CD8-positive, alpha-beta memory T cell (primary cell): ENCODE results near the gene SLC24A3. TPM values are rescaled to one million over a fixed set of nuclear protein-coding genes. Genes with fewer than 3 reads are reported as not detected.
A peak's percentile ranks its signal among the peaks of the same experiment; 100 is the strongest.

ENCODE experiments used
- CTCF ChIA-PET: fragments of 350-600 bp; sonication (Branson Sonifier 250); formaldehyde crosslinking; loops from one replicate; lab custom pipeline; 2021; ENCODE audit warnings: antibody characterized with exemption; lab: Charles Lee
- POLR2A ChIA-PET: fragments of 350-600 bp; sonication (Branson Sonifier 250); formaldehyde crosslinking; loops from one replicate; lab custom pipeline; 2021; ENCODE audit warnings: antibody characterized with exemption; lab: Charles Lee
- DNase-seq, 5 donors: peaks; one replicate each; pipeline versions ENCODE4 v3.0.0 to v3.0.0-alpha.2; 2020 to 2022; ENCODE audit warnings: mixed read lengths in 1 of 5
- H3K27ac ChIP-seq: one replicate; pipeline ENCODE4 v1.7.0; 2013; ENCODE audit warnings: low read depth, mild to moderate bottlenecking, low read length, moderate library complexity
- H3K27me3 ChIP-seq: 2 replicates; pipeline ENCODE4 v1.7.0; 2013; ENCODE audit warnings: low read length, mild to moderate bottlenecking; ENCODE audit not compliant: insufficient read depth, poor library complexity, severe bottlenecking
- H3K36me3 ChIP-seq: 2 replicates; pipeline ENCODE4 v1.7.0; 2013; ENCODE audit warnings: mild to moderate bottlenecking, low read length, moderate library complexity; ENCODE audit not compliant: insufficient read depth
- H3K4me1 ChIP-seq: 2 replicates; pipeline ENCODE4 v1.7.0; 2013; ENCODE audit warnings: mild to moderate bottlenecking, low read length, moderate library complexity; ENCODE audit not compliant: insufficient read depth
- H3K4me3 ChIP-seq: 2 replicates; pipeline ENCODE4 v1.7.0; 2013; ENCODE audit warnings: mild to moderate bottlenecking, low read length
- H3K9me3 ChIP-seq: 2 replicates; pipeline ENCODE4 v1.7.0; 2013; ENCODE audit warnings: mild to moderate bottlenecking, low read length
- H3K27ac Mint-ChIP-seq, 8 donors: one replicate each; pipeline ENCODE4 v1.8.0; 2020 to 2021; ENCODE audit warnings: mixed read lengths in 8 of 8, mild to moderate bottlenecking in 6 of 8, inconsistent platforms in 3 of 8, moderate library complexity in 3 of 8
- H3K27me3 Mint-ChIP-seq, 2 donors: one replicate each; pipeline ENCODE4 v1.8.0; 2020 to 2021; ENCODE audit warnings: mixed read lengths in 2 of 2, mild to moderate bottlenecking in 1 of 2, moderate library complexity in 1 of 2
- H3K36me3 Mint-ChIP-seq, 3 donors: one replicate each; pipeline ENCODE4 v1.8.0; 2020 to 2021; ENCODE audit warnings: mixed read lengths in 3 of 3, inconsistent platforms in 1 of 3, mild to moderate bottlenecking in 1 of 3
- H3K4me1 Mint-ChIP-seq, 3 donors: one replicate each; pipeline ENCODE4 v1.8.0; 2020 to 2021; ENCODE audit warnings: mixed read lengths in 3 of 3, inconsistent platforms in 1 of 3, mild to moderate bottlenecking in 1 of 3
- H3K4me3 Mint-ChIP-seq, 7 donors: one replicate each; pipeline ENCODE4 v1.8.0; 2020 to 2021; ENCODE audit warnings: mixed read lengths in 7 of 7, mild to moderate bottlenecking in 6 of 7, moderate library complexity in 4 of 7, inconsistent platforms in 2 of 7
- H3K9me3 Mint-ChIP-seq, 5 donors: one replicate each; pipeline ENCODE4 v1.8.0; 2020 to 2022; ENCODE audit warnings: mixed read lengths in 5 of 5, mild to moderate bottlenecking in 3 of 5, moderate library complexity in 2 of 5, inconsistent platforms in 1 of 5
- polyA plus RNA-seq: library from polyadenylated mRNA; unstranded; fragments of 300-500 nt; fragmentation: Illumina TruSeq; gene quantifications from one replicate; pipeline ENCODE4 v1.2.3, GENCODE V29; 2021
- total RNA-seq, 2 experiments: library from RNA; stranded (reverse); gene quantifications; one replicate each; pipeline ENCODE4 v1.2.3, GENCODE V29; 2021

SLC24A3 gene
- total and polyA plus RNA-seq, 3 experiments from 2014 or later, result not detected

DNA sequence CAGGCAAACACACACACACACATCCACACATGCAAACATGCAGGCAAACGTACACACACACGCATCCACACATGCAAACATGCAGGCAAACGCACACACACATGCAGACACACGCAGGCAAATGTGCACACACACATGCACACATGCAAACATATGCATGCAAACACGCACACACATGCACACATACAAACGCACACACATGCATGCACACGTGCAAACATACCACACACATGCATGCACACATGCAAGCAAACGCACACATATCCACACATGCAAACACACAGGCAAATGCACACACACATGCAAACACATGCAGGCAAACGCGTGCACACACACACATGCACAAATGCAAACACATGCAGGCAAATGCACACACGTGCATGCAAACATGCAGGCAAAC, 498.7 kb downstream of the SLC24A3 start:
- Mint-ChIP-seq H3K4me3 (no peak overlapping the region), H3K36me3 (no peaks in the 10 kb centered on the region), H3K9me3 (peaks cover 0 to 5% (median 2%) of the 10 kb centered on the region in 5 donors), H3K27ac (no peak overlapping the region), H3K27me3 (peaks cover 0 to 2% of the 10 kb centered on the region in 2 donors), H3K4me1 (no peaks in the 10 kb centered on the region)
- ChIA-PET CTCF (no interaction called here), POLR2A (no interaction called here)
- Histone ChIP-seq H3K27me3 (no peaks in the 10 kb centered on the region), H3K27ac (no peak overlapping the region), H3K9me3 (no peaks in the 10 kb centered on the region), H3K4me3 (no peak overlapping the region), H3K36me3 (no peaks in the 10 kb centered on the region), H3K4me1 (no peaks in the 10 kb centered on the region)
- no peak for DNase-seq

DNA sequence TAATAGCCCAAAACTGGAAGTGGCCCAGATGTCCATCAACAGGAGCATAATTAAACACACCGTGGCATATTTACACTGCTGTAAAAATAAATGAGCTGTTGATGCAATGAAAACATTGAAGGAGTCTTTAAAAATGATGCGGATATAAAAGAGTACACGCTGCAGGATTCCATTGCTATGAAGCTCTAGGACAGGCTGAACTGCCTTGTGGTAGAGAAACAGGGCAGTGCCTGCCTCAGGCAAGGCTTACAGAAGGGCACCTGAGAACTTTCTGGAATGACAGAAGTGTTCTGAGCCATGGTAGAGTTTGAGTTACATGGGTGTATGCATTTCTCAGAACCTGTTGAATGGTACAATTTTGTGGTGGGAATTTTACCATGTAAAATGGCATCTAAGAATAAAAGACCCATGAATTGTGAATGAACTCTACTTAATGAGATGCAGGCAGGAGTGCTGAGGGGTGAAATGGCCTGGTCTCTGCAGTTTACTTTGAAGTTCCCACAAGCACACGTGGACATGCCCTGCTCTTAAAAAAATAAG, 500.3 kb downstream of the SLC24A3 start:
- CTCF ChIA-PET, result no interaction called here
- Histone ChIP-seq H3K27ac (no peak overlapping the region), H3K27me3 (no peaks in the 10 kb centered on the region), H3K9me3 (no peaks in the 10 kb centered on the region), H3K4me3 (no peak overlapping the region), H3K4me1 (no peaks in the 10 kb centered on the region), H3K36me3 (no peaks in the 10 kb centered on the region)
- peaks cover 0 to 2% of the 10 kb centered on the region in 2 donors for H3K27me3 Mint-ChIP-seq
- POLR2A ChIA-PET, result no interaction called here
- H3K27ac Mint-ChIP-seq, result no peak overlapping the region
- H3K36me3 Mint-ChIP-seq, result no peaks in the 10 kb centered on the region
- no peaks in the 10 kb centered on the region for H3K4me1 Mint-ChIP-seq
- peaks cover 2 to 5% (median 5%) of the 10 kb centered on the region in 5 donors for H3K9me3 Mint-ChIP-seq
- no peak for DNase-seq
- H3K4me3 Mint-ChIP-seq, result no peak overlapping the region

DNA sequence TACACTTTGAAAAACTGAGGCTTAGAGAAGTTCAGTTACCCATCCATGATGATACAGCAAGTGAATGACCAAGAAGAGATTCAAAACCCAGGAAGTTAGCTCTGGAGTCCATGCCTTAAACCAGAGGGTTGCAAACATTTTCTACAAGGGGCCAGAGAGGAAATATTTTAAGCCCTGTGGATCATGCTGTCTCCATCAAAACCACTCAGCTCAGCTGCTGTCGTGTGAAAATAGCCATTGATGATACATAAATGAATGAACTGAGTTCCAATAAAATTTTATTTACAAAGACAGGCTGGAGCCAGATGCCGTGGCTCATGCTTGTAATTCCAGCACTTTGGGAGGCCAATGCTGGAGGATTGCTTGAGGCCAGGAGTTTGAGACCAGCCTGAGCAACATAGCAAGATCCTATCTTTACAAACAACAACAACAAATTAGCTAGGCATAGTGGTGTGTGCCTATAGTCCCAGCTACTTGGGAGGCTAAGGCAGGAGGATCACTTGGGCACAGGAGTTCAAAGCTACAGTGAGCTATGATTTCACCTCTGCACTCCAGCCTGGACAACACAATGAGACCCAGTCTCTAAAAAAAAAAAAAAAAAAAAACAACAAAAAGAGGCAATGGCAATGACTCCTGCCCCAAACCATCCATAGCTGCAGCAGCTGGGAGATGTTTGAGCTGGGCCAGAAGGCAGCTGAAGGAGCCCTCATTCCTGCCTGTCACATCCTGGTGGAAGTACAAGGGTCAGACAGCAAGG, 501.6 kb downstream of the SLC24A3 start:
- H3K4me1 ChIP-seq, result no peaks in the 10 kb centered on the region
- H3K9me3 ChIP-seq, result no peaks in the 10 kb centered on the region
- no peaks in the 10 kb centered on the region for H3K36me3 ChIP-seq
- H3K27ac Mint-ChIP-seq, result no peak overlapping the region
- no peak overlapping the region for H3K4me3 Mint-ChIP-seq
- no peak overlapping the region for H3K27ac ChIP-seq
- H3K9me3 Mint-ChIP-seq, result peaks cover 2 to 5% (median 5%) of the 10 kb centered on the region in 5 donors
- ChIA-PET CTCF (no interaction called here), POLR2A (no interaction called here)
- H3K27me3 ChIP-seq, result no peaks in the 10 kb centered on the region
- no peak overlapping the region for H3K4me3 ChIP-seq
- H3K36me3 Mint-ChIP-seq, result no peaks in the 10 kb centered on the region
- H3K4me1 Mint-ChIP-seq, result no peaks in the 10 kb centered on the region
- DNase-seq, result no peak
- peaks cover 0 to 2% of the 10 kb centered on the region in 2 donors for H3K27me3 Mint-ChIP-seq

DNA sequence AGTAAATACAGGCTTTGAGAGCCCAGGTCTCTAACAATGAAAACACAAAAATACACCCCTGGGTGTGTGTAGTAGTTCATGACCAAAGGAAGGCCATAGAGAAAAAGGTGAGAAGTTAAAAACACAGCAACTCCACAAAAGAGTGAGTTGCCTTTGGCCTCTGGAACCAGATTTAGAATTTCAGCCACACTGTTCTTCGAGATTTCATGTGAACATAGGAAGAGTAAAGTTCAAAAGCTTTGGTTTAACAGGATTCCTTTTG, 502.1 kb downstream of the SLC24A3 start:
- no peak for DNase-seq
- ChIA-PET CTCF (no interaction called here), POLR2A (no interaction called here)
- H3K4me1 Mint-ChIP-seq, result no peaks in the 10 kb centered on the region
- peaks cover 0 to 2% of the 10 kb centered on the region in 2 donors for H3K27me3 Mint-ChIP-seq
- H3K9me3 Mint-ChIP-seq, result peaks cover 2 to 5% (median 5%) of the 10 kb centered on the region in 5 donors
- Histone ChIP-seq H3K9me3 (no peaks in the 10 kb centered on the region), H3K27ac (no peak overlapping the region), H3K4me3 (no peak overlapping the region), H3K36me3 (no peaks in the 10 kb centered on the region), H3K27me3 (no peaks in the 10 kb centered on the region), H3K4me1 (no peaks in the 10 kb centered on the region)
- H3K27ac Mint-ChIP-seq, result no peak overlapping the region
- no peak overlapping the region for H3K4me3 Mint-ChIP-seq
- no peaks in the 10 kb centered on the region for H3K36me3 Mint-ChIP-seq

DNA sequence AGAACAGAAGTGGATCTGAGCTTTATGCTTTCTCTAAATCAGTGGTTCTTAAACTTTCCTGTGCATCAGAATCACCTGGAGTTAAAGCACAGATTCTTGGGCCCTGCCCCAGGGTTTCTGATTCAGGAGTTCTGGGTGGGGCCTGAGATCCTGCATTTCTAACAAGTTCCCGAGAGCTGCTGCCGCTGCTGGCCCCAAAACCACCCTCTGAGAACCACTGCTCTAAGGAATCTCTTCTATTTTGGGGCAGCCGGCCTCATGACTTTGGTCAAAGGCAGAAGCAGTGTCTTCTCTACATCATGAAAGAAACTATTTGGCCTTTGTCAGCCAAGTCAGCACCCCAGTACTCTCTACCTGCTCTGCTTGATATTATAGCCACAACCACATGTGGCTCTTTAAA, 503.5 kb downstream of the SLC24A3 start:
- DNase-seq, result no peak
- Histone ChIP-seq H3K27ac (no peak overlapping the region), H3K4me3 (no peak overlapping the region), H3K36me3 (no peaks in the 10 kb centered on the region), H3K27me3 (no peaks in the 10 kb centered on the region), H3K4me1 (no peaks in the 10 kb centered on the region), H3K9me3 (no peaks in the 10 kb centered on the region)
- no peak overlapping the region for H3K4me3 Mint-ChIP-seq
- peaks cover 0 to 2% of the 10 kb centered on the region in 2 donors for H3K27me3 Mint-ChIP-seq
- ChIA-PET CTCF (no interaction called here), POLR2A (no interaction called here)
- no peaks in the 10 kb centered on the region for H3K4me1 Mint-ChIP-seq
- H3K36me3 Mint-ChIP-seq, result no peaks in the 10 kb centered on the region
- H3K27ac Mint-ChIP-seq, result no peak overlapping the region
- H3K9me3 Mint-ChIP-seq, result peaks cover 2 to 5% (median 5%) of the 10 kb centered on the region in 5 donors

DNA sequence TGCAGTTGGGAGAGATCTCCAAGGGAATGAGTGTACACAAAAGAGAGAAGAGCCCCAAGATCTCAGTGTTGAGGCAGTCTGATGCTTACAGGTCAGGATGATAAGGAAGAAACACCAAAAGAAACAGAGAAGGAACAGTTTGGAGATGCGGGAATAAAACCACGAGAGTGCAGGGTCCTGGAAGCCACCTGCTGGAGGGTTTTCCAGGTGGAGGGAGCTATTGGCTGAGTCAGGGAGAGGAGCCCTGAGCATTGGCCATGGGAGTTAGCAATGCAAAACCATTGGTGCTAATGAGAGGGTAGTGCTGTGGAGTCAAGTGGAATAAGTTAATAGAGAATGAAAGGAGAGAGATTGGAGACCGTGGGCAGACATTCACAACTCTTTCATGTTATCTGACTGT, 506.4 kb downstream of the SLC24A3 start:
- no peak overlapping the region for H3K4me3 ChIP-seq
- CTCF ChIA-PET, result no interaction called here

DNA sequence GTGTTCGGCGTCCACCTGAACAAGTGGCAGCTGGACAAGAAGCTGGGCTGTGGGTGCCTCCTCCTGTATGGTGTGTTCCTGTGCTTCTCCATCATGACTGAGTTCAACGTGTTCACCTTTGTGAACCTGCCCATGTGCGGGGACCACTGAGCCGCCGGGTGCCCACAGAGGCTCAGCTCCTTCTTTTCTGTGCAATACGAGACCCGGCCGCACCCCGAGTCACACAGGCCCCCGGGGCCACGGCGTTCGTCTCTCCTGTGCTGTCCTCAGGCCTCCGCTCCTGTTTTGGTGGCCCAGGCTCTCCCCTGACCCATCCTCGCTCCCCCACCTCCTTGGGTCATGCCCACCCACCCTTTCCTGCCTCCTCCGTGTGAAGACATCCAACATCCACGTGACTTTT, 508.5 kb downstream of the SLC24A3 start:
- Histone ChIP-seq H3K27ac (no peak overlapping the region), H3K4me1 (no peaks in the 10 kb centered on the region), H3K4me3 (no peak overlapping the region), H3K27me3 (no peaks in the 10 kb centered on the region), H3K36me3 (no peaks in the 10 kb centered on the region), H3K9me3 (no peaks in the 10 kb centered on the region)
- H3K27ac Mint-ChIP-seq, result no peak overlapping the region
- H3K36me3 Mint-ChIP-seq, result no peaks in the 10 kb centered on the region
- CTCF ChIA-PET, result no interaction called here
- H3K9me3 Mint-ChIP-seq, result peaks cover 0 to 5% (median 3%) of the 10 kb centered on the region in 5 donors
- no peak overlapping the region for H3K4me3 Mint-ChIP-seq
- POLR2A ChIA-PET, result no interaction called here
- no peaks in the 10 kb centered on the region for H3K4me1 Mint-ChIP-seq
- H3K27me3 Mint-ChIP-seq, result peaks cover 0 to 3% of the 10 kb centered on the region in 2 donors
- no peak for DNase-seq

More for the DNA sequence above, 506.4 kb downstream of the SLC24A3 start:
- POLR2A ChIA-PET, result no interaction called here
- Histone ChIP-seq H3K9me3 (no peaks in the 10 kb centered on the region), H3K4me1 (no peaks in the 10 kb centered on the region), H3K27me3 (no peaks in the 10 kb centered on the region), H3K36me3 (no peaks in the 10 kb centered on the region), H3K27ac (no peak overlapping the region)
- peak overlapping the region in 1 of 8 donors; percentile 30 for H3K27ac Mint-ChIP-seq
- H3K9me3 Mint-ChIP-seq, result peaks cover 2 to 5% (median 4%) of the 10 kb centered on the region in 5 donors
- DNase-seq, result no peak
- H3K36me3 Mint-ChIP-seq, result no peaks in the 10 kb centered on the region
- H3K4me3 Mint-ChIP-seq, result no peak overlapping the region
- no peaks in the 10 kb centered on the region for H3K4me1 Mint-ChIP-seq
- peaks cover 0 to 5% of the 10 kb centered on the region in 2 donors for H3K27me3 Mint-ChIP-seq

DNA sequence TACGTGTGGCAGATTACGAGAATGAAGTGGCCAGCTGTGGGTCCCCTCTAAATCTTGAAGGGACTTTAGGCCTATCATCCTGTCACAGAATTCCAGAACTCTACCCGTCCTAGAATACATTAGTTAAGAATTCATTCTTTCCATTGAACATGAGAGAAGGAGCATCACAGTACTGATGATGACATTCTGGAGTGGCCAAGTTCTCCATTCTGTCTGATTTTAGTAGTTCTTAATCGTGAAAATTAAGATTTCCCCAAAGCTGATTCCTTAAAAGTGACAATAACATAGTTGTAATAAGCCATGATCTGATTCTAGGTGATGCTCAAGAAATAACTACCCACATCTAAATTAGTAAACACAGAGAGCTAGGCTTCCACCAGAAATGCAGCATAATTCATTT, 510.6 kb downstream of the SLC24A3 start:
- H3K27me3 ChIP-seq, result no peaks in the 10 kb centered on the region
- CTCF ChIA-PET, result no interaction called here
- peaks cover 0 to 3% of the 10 kb centered on the region in 2 donors for H3K27me3 Mint-ChIP-seq
- no peaks in the 10 kb centered on the region for H3K9me3 Mint-ChIP-seq
- H3K4me3 ChIP-seq, result no peak overlapping the region
- no peak overlapping the region for H3K27ac ChIP-seq
- no peak for DNase-seq
- H3K27ac Mint-ChIP-seq, result no peak overlapping the region
- H3K36me3 Mint-ChIP-seq, result no peaks in the 10 kb centered on the region
- H3K4me1 ChIP-seq, result no peaks in the 10 kb centered on the region
- no peaks in the 10 kb centered on the region for H3K36me3 ChIP-seq
- H3K9me3 ChIP-seq, result no peaks in the 10 kb centered on the region
- H3K4me1 Mint-ChIP-seq, result no peaks in the 10 kb centered on the region
- POLR2A ChIA-PET, result no interaction called here
- no peak overlapping the region for H3K4me3 Mint-ChIP-seq
